Activated naive CD8-positive, alpha-beta T cell treated with anti-CD3 and anti-CD28 coated beads for 36 hours (primary cell): Measurements from ENCODE around the gene COX7A2L. TPM values are rescaled to one million over a fixed set of nuclear protein-coding genes. Genes with fewer than 3 reads are reported as not detected.

Experiments used
- DNase-seq: peaks from one replicate; pipeline ENCODE4 v3.0.0; 2021
- H3K27ac Mint-ChIP-seq: one replicate; pipeline ENCODE4 v1.8.0; 2022; ENCODE audit warnings: mild to moderate bottlenecking, moderate library complexity, mixed read lengths
- H3K27me3 Mint-ChIP-seq: one replicate; pipeline ENCODE4 v1.8.0; 2022; ENCODE audit warnings: mild to moderate bottlenecking, mixed read lengths
- H3K36me3 Mint-ChIP-seq: one replicate; pipeline ENCODE4 v1.8.0; 2021; ENCODE audit warnings: mild to moderate bottlenecking, mixed read lengths
- H3K4me1 Mint-ChIP-seq: one replicate; pipeline ENCODE4 v1.8.0; 2021; ENCODE audit warnings: mixed read lengths
- H3K4me3 Mint-ChIP-seq: one replicate; pipeline ENCODE4 v1.8.0; 2022; ENCODE audit warnings: mild to moderate bottlenecking, moderate library complexity, mixed read lengths
- H3K9me3 Mint-ChIP-seq: one replicate; pipeline ENCODE4 v1.8.0; 2022; ENCODE audit warnings: mixed read lengths
- total RNA-seq, 2 experiments: library from RNA; stranded (reverse); gene quantifications; one replicate each; pipeline ENCODE4 v1.2.3, GENCODE V29; 2021

The COX7A2L gene
- total RNA-seq, 2 experiments from 2014 or later, result 107 to 110 TPM

- peaks cover 11% of the 10 kb centered on the region for H3K4me1 Mint-ChIP-seq
- no peaks in the 10 kb centered on the region for H3K27me3 Mint-ChIP-seq
- H3K9me3 Mint-ChIP-seq, result peaks cover 3% of the 10 kb centered on the region
- no peak overlapping the region for H3K4me3 Mint-ChIP-seq
- no peak overlapping the region for H3K27ac Mint-ChIP-seq
- peaks cover 17% of the 10 kb centered on the region for H3K36me3 Mint-ChIP-seq
- DNase-seq, result no peak
Observed at GRCh38 chr2:42321452-42322064, 39.5 kb downstream of the COX7A2L start.

- Mint-ChIP-seq H3K27ac (no peak overlapping the region), H3K9me3 (peaks cover 3% of the 10 kb centered on the region), H3K36me3 (peaks cover 25% of the 10 kb centered on the region), H3K4me1 (peaks cover 19% of the 10 kb centered on the region), H3K4me3 (no peak overlapping the region), H3K27me3 (no peaks in the 10 kb centered on the region)
- no peak for DNase-seq
Observed at GRCh38 chr2:42319265-42319664, 41.8 kb downstream of the COX7A2L start.

- Mint-ChIP-seq H3K27ac (peak overlapping the region; percentile 60), H3K4me1 (peaks cover 19% of the 10 kb centered on the region), H3K9me3 (peaks cover 3% of the 10 kb centered on the region), H3K4me3 (no peak overlapping the region), H3K36me3 (peaks cover 25% of the 10 kb centered on the region), H3K27me3 (no peaks in the 10 kb centered on the region)
- no peak for DNase-seq
Observed at GRCh38 chr2:42317945-42318344, 43.1 kb downstream of the COX7A2L start.

GRCh38 chr2:42317486-42317885 is 43.5 kb downstream of the COX7A2L start:
- peak overlapping the region; percentile 60 for H3K27ac Mint-ChIP-seq
- no peaks in the 10 kb centered on the region for H3K27me3 Mint-ChIP-seq
- DNase-seq, result no peak
- peaks cover 25% of the 10 kb centered on the region for H3K36me3 Mint-ChIP-seq
- peaks cover 3% of the 10 kb centered on the region for H3K9me3 Mint-ChIP-seq
- peaks cover 19% of the 10 kb centered on the region for H3K4me1 Mint-ChIP-seq
- no peak overlapping the region for H3K4me3 Mint-ChIP-seq

DNA sequence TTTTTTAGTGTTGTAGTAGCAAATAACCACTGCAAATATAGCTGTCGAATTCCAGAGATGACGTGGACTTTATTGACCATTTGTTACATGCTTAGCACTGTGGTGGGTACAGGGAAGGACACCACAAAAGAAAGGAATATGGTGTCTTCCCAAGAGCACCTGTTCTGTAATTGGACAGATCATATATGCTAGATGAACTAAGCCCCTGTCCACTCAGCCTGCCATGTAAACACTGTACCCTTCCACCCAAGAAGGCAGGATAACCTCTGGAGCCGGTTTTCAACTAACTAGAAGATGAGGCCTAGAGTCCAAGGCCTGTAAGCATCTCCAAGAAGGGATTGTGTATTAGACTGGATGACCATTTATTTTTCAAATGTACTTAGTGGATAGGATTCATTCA is 44.1 kb downstream of the COX7A2L start:
- Mint-ChIP-seq H3K4me3 (no peak overlapping the region), H3K9me3 (peaks cover 3% of the 10 kb centered on the region), H3K27ac (peak overlapping the region; percentile 16), H3K36me3 (peaks cover 27% of the 10 kb centered on the region), H3K4me1 (peaks cover 19% of the 10 kb centered on the region), H3K27me3 (no peaks in the 10 kb centered on the region)
- no peak for DNase-seq

- Mint-ChIP-seq H3K4me3 (no peak overlapping the region), H3K36me3 (peaks cover 23% of the 10 kb centered on the region), H3K27ac (no peak overlapping the region), H3K4me1 (peaks cover 15% of the 10 kb centered on the region), H3K27me3 (no peaks in the 10 kb centered on the region), H3K9me3 (peaks cover 3% of the 10 kb centered on the region)
- DNase-seq, result no peak
Observed at GRCh38 chr2:42315844-42316470, 45.1 kb downstream of the COX7A2L start.

- Mint-ChIP-seq H3K4me1 (peaks cover 15% of the 10 kb centered on the region), H3K27me3 (no peaks in the 10 kb centered on the region), H3K4me3 (no peak overlapping the region), H3K36me3 (peaks cover 17% of the 10 kb centered on the region), H3K9me3 (no peaks in the 10 kb centered on the region), H3K27ac (peak overlapping the region; percentile 8)
- no peak for DNase-seq
Observed at GRCh38 chr2:42314892-42315468, 46.0 kb downstream of the COX7A2L start.

GRCh38 chr2:42312106-42312505 is 48.9 kb downstream of the COX7A2L start:
- no peak overlapping the region for H3K4me3 Mint-ChIP-seq
- no peaks in the 10 kb centered on the region for H3K27me3 Mint-ChIP-seq
- H3K9me3 Mint-ChIP-seq, result no peaks in the 10 kb centered on the region
- peaks cover 9% of the 10 kb centered on the region for H3K4me1 Mint-ChIP-seq
- H3K36me3 Mint-ChIP-seq, result peaks cover 18% of the 10 kb centered on the region
- no peak for DNase-seq
- no peak overlapping the region for H3K27ac Mint-ChIP-seq

DNA sequence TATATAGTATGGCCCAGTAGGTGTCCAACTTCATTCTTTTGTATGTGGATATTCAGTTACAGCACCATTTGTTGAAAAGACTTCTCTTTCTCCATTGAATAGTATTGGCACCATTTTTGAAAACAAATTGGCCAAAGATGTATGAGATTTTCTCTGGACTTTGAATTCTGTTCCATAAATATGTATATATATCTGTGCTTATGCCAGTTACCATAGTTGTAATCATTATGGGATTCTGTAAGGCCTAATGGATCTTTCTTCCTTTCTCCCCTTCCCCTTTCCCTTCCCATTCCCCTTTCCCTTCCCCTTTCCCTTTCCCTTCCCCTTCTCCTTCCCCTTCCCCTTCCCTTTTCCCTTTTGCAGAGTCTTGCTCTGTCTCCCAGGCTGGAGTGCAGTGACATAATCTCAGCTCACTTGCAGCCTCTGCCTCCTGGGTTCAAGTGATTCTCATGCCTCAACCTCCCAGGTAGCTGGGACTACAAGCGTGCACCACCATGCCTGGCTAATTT is 51.0 kb downstream of the COX7A2L start:
- Mint-ChIP-seq H3K4me1 (peaks cover 10% of the 10 kb centered on the region), H3K4me3 (no peak overlapping the region), H3K27me3 (no peaks in the 10 kb centered on the region), H3K36me3 (peaks cover 23% of the 10 kb centered on the region), H3K9me3 (no peaks in the 10 kb centered on the region), H3K27ac (no peak overlapping the region)
- DNase-seq, result no peak

DNA sequence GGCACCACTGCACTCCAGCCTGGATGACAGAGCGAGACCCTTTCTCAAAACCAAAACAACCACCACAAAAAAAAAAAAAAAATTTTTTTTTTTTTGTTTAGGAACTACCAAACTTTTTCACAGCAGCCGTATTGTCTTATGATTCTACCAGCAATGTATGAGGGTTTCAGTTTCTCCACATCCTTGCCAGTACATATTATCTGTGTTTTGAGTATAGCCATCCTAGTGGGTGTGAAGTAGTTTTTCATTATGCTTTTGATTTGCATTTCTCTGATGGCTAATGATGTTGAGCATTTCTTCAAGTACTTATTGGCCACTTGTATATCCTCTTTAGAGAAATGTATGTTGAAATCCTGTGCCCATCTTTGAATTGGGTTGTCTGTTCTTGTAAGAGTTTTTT is 51.7 kb downstream of the COX7A2L start:
- H3K27ac Mint-ChIP-seq, result no peak overlapping the region
- no peaks in the 10 kb centered on the region for H3K27me3 Mint-ChIP-seq

DNA sequence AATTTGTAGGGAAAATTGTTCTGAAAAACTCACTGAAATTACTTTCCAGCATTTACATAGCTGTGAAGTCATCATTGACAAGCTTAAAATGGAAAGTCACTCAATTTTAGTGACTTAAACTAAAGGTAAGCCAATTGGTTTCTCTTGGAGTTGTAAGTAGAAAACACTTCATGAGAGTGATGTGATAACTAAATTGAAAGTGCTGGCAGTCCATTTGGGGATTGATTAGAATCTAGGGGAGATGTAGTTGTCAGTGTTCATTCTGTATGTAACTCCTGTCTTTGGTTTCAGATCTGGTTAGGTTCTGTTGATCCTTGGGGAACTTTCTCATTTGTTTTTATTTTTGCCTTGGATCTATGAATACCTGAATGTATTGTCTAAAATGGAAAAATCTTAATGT is 53.8 kb downstream of the COX7A2L start:
- Mint-ChIP-seq H3K4me1 (peaks cover 4% of the 10 kb centered on the region), H3K27me3 (no peaks in the 10 kb centered on the region), H3K27ac (no peak overlapping the region), H3K9me3 (no peaks in the 10 kb centered on the region), H3K36me3 (peaks cover 18% of the 10 kb centered on the region), H3K4me3 (no peak overlapping the region)
- DNase-seq, result no peak

More for the DNA sequence above, 51.7 kb downstream of the COX7A2L start:
- Mint-ChIP-seq H3K36me3 (peaks cover 18% of the 10 kb centered on the region), H3K4me1 (peaks cover 4% of the 10 kb centered on the region), H3K4me3 (no peak overlapping the region), H3K9me3 (no peaks in the 10 kb centered on the region)
- DNase-seq, result no peak

- H3K27me3 Mint-ChIP-seq, result no peaks in the 10 kb centered on the region
- DNase-seq, result no peak
- H3K27ac Mint-ChIP-seq, result no peak overlapping the region
- H3K4me3 Mint-ChIP-seq, result no peak overlapping the region
- H3K4me1 Mint-ChIP-seq, result peaks cover 13% of the 10 kb centered on the region
- H3K9me3 Mint-ChIP-seq, result no peaks in the 10 kb centered on the region
- H3K36me3 Mint-ChIP-seq, result peaks cover 23% of the 10 kb centered on the region
Observed at GRCh38 chr2:42304059-42304713, 56.8 kb downstream of the COX7A2L start.

GRCh38 chr2:42303252-42303651 is 57.8 kb downstream of the COX7A2L start:
- Mint-ChIP-seq H3K36me3 (peaks cover 30% of the 10 kb centered on the region), H3K9me3 (no peaks in the 10 kb centered on the region), H3K4me1 (peaks cover 19% of the 10 kb centered on the region), H3K4me3 (no peak overlapping the region), H3K27ac (no peak overlapping the region), H3K27me3 (no peaks in the 10 kb centered on the region)
- no peak for DNase-seq

- no peak for DNase-seq
- peaks cover 45% of the 10 kb centered on the region for H3K36me3 Mint-ChIP-seq
- H3K27ac Mint-ChIP-seq, result no peak overlapping the region
- H3K4me1 Mint-ChIP-seq, result peaks cover 40% of the 10 kb centered on the region
- H3K4me3 Mint-ChIP-seq, result no peak overlapping the region
- peaks cover 4% of the 10 kb centered on the region for H3K9me3 Mint-ChIP-seq
- no peaks in the 10 kb centered on the region for H3K27me3 Mint-ChIP-seq
Observed at GRCh38 chr2:42300527-42300926, 60.5 kb downstream of the COX7A2L start.
